HG02938 (cell line): ENCODE results near the gene AP3D1.
"Not testable (repeated sequence)": the region's sequence is repeated elsewhere in the genome, so short reads cannot be mapped to it uniquely, and the experiment has no call there.

Experiments used
- ATAC-seq: cut with Tn5 transposase; IDR thresholded peaks from one replicate; pipeline ENCODE4 v1.9.1; 2021; ENCODE audit warnings: mild to moderate bottlenecking, moderate library complexity; ENCODE audit not compliant: unreplicated experiment

The AP3D1 gene

GRCh38 chr19:2129892-2130770 is 21.2 kb downstream of the AP3D1 start:
- no peak for ATAC-seq

- ATAC-seq: no peak
Observed at GRCh38 chr19:2129486-2129885, 21.9 kb downstream of the AP3D1 start.

- ATAC-seq: no peak
Observed at GRCh38 chr19:2129022-2129421, 22.3 kb downstream of the AP3D1 start.

GRCh38 chr19:2128252-2128651 is 23.1 kb downstream of the AP3D1 start:
- ATAC-seq: not testable (repeated sequence)

- ATAC-seq: no peak
Observed at GRCh38 chr19:2127758-2128157, 23.6 kb downstream of the AP3D1 start.

- no peak for ATAC-seq
Observed at GRCh38 chr19:2126879-2127518, 24.4 kb downstream of the AP3D1 start.

GRCh38 chr19:2123682-2124387 is 27.5 kb downstream of the AP3D1 start:
- ATAC-seq: no peak

GRCh38 chr19:2122982-2123381 is 28.4 kb downstream of the AP3D1 start:
- no peak for ATAC-seq

- no peak for ATAC-seq
Observed at GRCh38 chr19:2122251-2122650, 29.1 kb downstream of the AP3D1 start.

- ATAC-seq: no peak
Observed at GRCh38 chr19:2121416-2122051, 29.8 kb downstream of the AP3D1 start.

GRCh38 chr19:2120821-2121220 is 30.5 kb downstream of the AP3D1 start:
- no peak for ATAC-seq

- ATAC-seq: no peak
Observed at GRCh38 chr19:2119921-2120785, 31.2 kb downstream of the AP3D1 start.

GRCh38 chr19:2118438-2118837 is 32.9 kb downstream of the AP3D1 start:
- ATAC-seq: no peak

- no peak for ATAC-seq
Observed at GRCh38 chr19:2117215-2117960, 34.0 kb downstream of the AP3D1 start.

GRCh38 chr19:2116507-2116906 is 34.9 kb downstream of the AP3D1 start:
- no peak for ATAC-seq

- no peak for ATAC-seq
Observed at GRCh38 chr19:2115911-2116426, 35.4 kb downstream of the AP3D1 start.

- ATAC-seq: no peak
Observed at GRCh38 chr19:2115324-2115723, 36.0 kb downstream of the AP3D1 start.

GRCh38 chr19:2114821-2115220 is 36.5 kb downstream of the AP3D1 start:
- no peak for ATAC-seq

GRCh38 chr19:2114218-2114617 is 37.1 kb downstream of the AP3D1 start:
- no peak for ATAC-seq
